ENCODE data around the gene OPCML.

The OPCML gene

DNA sequence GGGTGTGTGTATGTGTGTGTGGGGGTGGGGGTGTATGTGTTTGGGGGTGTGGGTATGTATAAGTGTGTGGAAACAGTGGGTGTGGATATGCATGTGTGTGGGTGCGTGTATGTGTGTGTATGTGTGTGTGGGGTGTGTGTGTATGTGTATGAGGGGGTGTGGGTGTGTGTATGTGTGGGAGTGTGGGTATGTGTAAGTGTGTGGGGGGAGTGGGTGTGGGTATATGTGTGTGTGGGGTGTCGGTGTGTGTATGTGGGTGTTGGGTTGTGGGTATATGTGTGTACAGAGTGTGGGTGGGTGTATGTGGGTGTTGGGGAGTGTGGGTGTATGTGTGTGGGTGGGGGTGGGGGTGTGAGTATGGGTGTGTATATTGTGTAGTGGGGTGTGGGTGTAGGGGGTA lies 206.0 kb downstream of the OPCML start:
- Histone ChIP-seq H2AFZ (ENCODE audit: low read length) (no peak overlapping the region), H3K27me3 (ENCODE audit: insufficient read depth, low read length, poor library complexity, severe bottlenecking) (no peaks in the 10 kb centered on the region), H3K9me2 (replicated peaks; ENCODE audit: low read depth, low read length) (no peaks in the 10 kb centered on the region), H3K9me3 (ENCODE audit: insufficient read depth, low read depth, low read length) (no peaks in the 10 kb centered on the region), H4K20me1 (ENCODE audit: insufficient read depth, low read length, poor library complexity, severe bottlenecking) (no peaks in the 10 kb centered on the region), H3K4me1 (ENCODE audit: insufficient read depth, low read length, poor library complexity, severe bottlenecking) (no peaks in the 10 kb centered on the region), H3K4me2 (ENCODE audit: low read depth, low read length, poor library complexity, severe bottlenecking) (no peak overlapping the region), H3F3A (ENCODE audit: low read depth) (no peaks in the 10 kb centered on the region), H3K9ac (ENCODE audit: low read depth, low read length, poor library complexity, severe bottlenecking) (no peak overlapping the region), H3K79me2 (ENCODE audit: insufficient read depth, low read length) (no peaks in the 10 kb centered on the region), H3K36me3 (ENCODE audit: insufficient read depth, low read length) (no peaks in the 10 kb centered on the region), H3K4me3 (ENCODE audit: low read length, poor library complexity, severe bottlenecking) (no peak overlapping the region)
- TF ChIP-seq, protein P1, sequence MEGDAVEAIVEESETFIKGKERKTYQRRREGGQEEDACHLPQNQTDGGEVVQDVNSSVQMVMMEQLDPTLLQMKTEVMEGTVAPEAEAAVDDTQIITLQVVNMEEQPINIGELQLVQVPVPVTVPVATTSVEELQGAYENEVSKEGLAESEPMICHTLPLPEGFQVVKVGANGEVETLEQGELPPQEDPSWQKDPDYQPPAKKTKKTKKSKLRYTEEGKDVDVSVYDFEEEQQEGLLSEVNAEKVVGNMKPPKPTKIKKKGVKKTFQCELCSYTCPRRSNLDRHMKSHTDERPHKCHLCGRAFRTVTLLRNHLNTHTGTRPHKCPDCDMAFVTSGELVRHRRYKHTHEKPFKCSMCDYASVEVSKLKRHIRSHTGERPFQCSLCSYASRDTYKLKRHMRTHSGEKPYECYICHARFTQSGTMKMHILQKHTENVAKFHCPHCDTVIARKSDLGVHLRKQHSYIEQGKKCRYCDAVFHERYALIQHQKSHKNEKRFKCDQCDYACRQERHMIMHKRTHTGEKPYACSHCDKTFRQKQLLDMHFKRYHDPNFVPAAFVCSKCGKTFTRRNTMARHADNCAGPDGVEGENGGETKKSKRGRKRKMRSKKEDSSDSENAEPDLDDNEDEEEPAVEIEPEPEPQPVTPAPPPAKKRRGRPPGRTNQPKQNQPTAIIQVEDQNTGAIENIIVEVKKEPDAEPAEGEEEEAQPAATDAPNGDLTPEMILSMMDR (conservative IDR thresholded peaks at IDR 0.05; ENCODE audit: low read length) = no peak
- TF ChIP-seq EZH2phosphoT487 (IDR thresholded peaks at IDR 0.05; ENCODE audit: borderline replicate concordance) = no peak

DNA sequence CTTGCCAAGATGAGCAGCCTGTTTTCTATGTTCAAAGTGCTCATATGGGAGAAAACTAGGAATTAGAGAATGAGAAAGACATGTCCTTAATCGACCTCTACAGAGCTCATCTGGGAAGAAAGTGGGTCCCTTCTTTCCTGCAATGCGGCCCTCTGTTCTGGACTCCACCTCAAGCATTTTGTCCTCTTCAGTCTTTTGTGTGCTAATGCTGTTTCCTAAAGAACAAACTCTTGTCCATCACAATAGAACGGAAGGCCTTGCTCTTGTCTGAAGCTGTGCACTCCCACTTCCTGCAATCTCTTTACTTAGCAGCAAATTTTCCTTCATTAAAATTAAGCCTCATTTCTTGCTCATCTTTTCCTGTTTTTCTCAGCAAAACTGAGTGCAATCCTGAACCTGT lies 206.6 kb downstream of the OPCML start:
- H4K20me1 ChIP-seq (ENCODE audit: insufficient read depth, low read length, poor library complexity, severe bottlenecking) = no peaks in the 10 kb centered on the region
- H3F3A ChIP-seq (ENCODE audit: low read depth) = no peaks in the 10 kb centered on the region
- no peaks in the 10 kb centered on the region for H3K79me2 ChIP-seq (ENCODE audit: insufficient read depth, low read length)
- H3K4me3 ChIP-seq (ENCODE audit: low read length, poor library complexity, severe bottlenecking) = no peak overlapping the region
- no peak for TF ChIP-seq EZH2phosphoT487 (IDR thresholded peaks at IDR 0.05; ENCODE audit: borderline replicate concordance)
- TF ChIP-seq, protein P1 (conservative IDR thresholded peaks at IDR 0.05; ENCODE audit: low read length) = no peak
- H3K9me2 ChIP-seq (replicated peaks; ENCODE audit: low read depth, low read length) = no peaks in the 10 kb centered on the region
- H2AFZ ChIP-seq (ENCODE audit: low read length) = no peak overlapping the region
- no peak overlapping the region for H3K4me2 ChIP-seq (ENCODE audit: low read depth, low read length, poor library complexity, severe bottlenecking)
- H3K27me3 ChIP-seq (ENCODE audit: insufficient read depth, low read length, poor library complexity, severe bottlenecking) = no peaks in the 10 kb centered on the region
- no peaks in the 10 kb centered on the region for H3K4me1 ChIP-seq (ENCODE audit: insufficient read depth, low read length, poor library complexity, severe bottlenecking)
- H3K36me3 ChIP-seq (ENCODE audit: insufficient read depth, low read length) = no peaks in the 10 kb centered on the region
- H3K9me3 ChIP-seq (ENCODE audit: insufficient read depth, low read depth, low read length) = no peaks in the 10 kb centered on the region
- H3K9ac ChIP-seq (ENCODE audit: low read depth, low read length, poor library complexity, severe bottlenecking) = no peak overlapping the region

DNA sequence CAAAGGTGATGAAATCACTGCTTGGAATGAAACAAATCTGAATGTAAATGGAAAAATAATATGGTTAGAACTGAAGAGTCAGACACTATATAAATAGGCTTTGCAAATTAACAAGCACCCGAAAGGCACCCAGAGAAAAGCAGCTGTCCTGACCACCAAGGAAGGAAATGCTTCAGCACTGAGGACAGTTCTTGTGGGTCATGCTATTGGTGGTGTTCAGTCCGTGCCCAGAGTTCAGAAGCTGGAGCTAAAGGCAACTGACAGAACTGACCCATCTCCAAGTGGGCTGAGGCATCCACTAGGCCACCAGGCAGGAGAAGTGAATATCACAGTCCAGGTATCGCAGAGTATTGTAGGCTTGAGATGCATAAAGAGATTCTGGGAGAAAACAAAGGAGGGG lies 208.9 kb downstream of the OPCML start:
- H3K9me3 ChIP-seq (ENCODE audit: insufficient read depth, low read depth, low read length) = no peaks in the 10 kb centered on the region
- H3K36me3 ChIP-seq (ENCODE audit: insufficient read depth, low read length) = no peaks in the 10 kb centered on the region
- H3K4me1 ChIP-seq (ENCODE audit: insufficient read depth, low read length, poor library complexity, severe bottlenecking) = no peaks in the 10 kb centered on the region
- H3K9ac ChIP-seq (ENCODE audit: low read depth, low read length, poor library complexity, severe bottlenecking) = no peak overlapping the region
- H3K9me2 ChIP-seq (replicated peaks; ENCODE audit: low read depth, low read length) = no peaks in the 10 kb centered on the region
- no peak overlapping the region for H2AFZ ChIP-seq (ENCODE audit: low read length)
- H3K79me2 ChIP-seq (ENCODE audit: insufficient read depth, low read length) = no peaks in the 10 kb centered on the region
- no peak overlapping the region for H3K4me2 ChIP-seq (ENCODE audit: low read depth, low read length, poor library complexity, severe bottlenecking)
- no peaks in the 10 kb centered on the region for H4K20me1 ChIP-seq (ENCODE audit: insufficient read depth, low read length, poor library complexity, severe bottlenecking)
- H3F3A ChIP-seq (ENCODE audit: low read depth) = no peaks in the 10 kb centered on the region
- no peak overlapping the region for H3K4me3 ChIP-seq (ENCODE audit: low read length, poor library complexity, severe bottlenecking)
- no peaks in the 10 kb centered on the region for H3K27me3 ChIP-seq (ENCODE audit: insufficient read depth, low read length, poor library complexity, severe bottlenecking)
- TF ChIP-seq, protein P1 (conservative IDR thresholded peaks at IDR 0.05; ENCODE audit: low read length) = no peak
- no peak for TF ChIP-seq EZH2phosphoT487 (IDR thresholded peaks at IDR 0.05; ENCODE audit: borderline replicate concordance)
